Endothelial cell of umbilical vein (primary cell): ENCODE data around the gene TRIM41. TPM values are rescaled to one million over a fixed set of nuclear protein-coding genes. Genes with fewer than 3 reads are reported as not detected.

Experiments
- BruUV-seq: library from RNA; stranded (reverse); fragments of 400-500 nt; replicated peaks from 2 replicates; lab custom pipeline; 2021; lab: Mats Ljungman, UMichigan
- CTCF ChIA-PET: fragments of 300-600, 350-600 bp; sonication (Branson Sonifier 250); formaldehyde crosslinking; loops from one replicate; lab custom pipeline; 2021; ENCODE audit warnings: antibody characterized with exemption, inconsistent platforms; lab: Charles Lee
- POLR2A ChIA-PET: fragments of 300-600, 350-600 bp; sonication (Branson Sonifier 250); formaldehyde crosslinking; loops from one replicate; lab custom pipeline; 2021; ENCODE audit warnings: antibody characterized with exemption, inconsistent platforms; lab: Charles Lee
- DNase-seq: peaks from one replicate; pipeline ENCODE4 v3.0.0-alpha.2; 2011; ENCODE audit warnings: low read depth, low spot score
- FAIRE-seq: peaks from 2 replicates; lab custom pipeline; 2011; peaks lifted over from hg19 to GRCh38; lab: Jason Lieb, UNC
- H2AFZ ChIP-seq: 2 replicates; pipeline ENCODE4 v1.6.0; 2012; ENCODE audit warnings: low read depth, low read length, control low read depth, inconsistent platforms
- H3K27ac ChIP-seq: 2 replicates; pipeline ENCODE4 v1.5.1; 2011; ENCODE audit warnings: low read depth, mild to moderate bottlenecking, control low read depth, low read length, moderate library complexity; ENCODE audit not compliant: insufficient read depth
- H3K27me3 ChIP-seq, 2 experiments: 2 replicates each; pipeline versions ENCODE4 v1.6.0 to v1.6.1; 2011; ENCODE audit warnings: low read length in 2 of 2, mixed read lengths in 1 of 2; ENCODE audit not compliant: control insufficient read depth in 2 of 2, insufficient read depth in 2 of 2
- H3K36me3 ChIP-seq, 2 experiments: 2 replicates in 1 of 2; 3 replicates in 1 of 2; pipeline ENCODE4 v1.5.1; 2011; ENCODE audit warnings: low read length in 2 of 2, mild to moderate bottlenecking in 1 of 2, moderate library complexity in 1 of 2; ENCODE audit not compliant: control insufficient read depth in 2 of 2, insufficient read depth in 2 of 2; ENCODE audit errors: extremely low read depth in 1 of 2
- H3K4me1 ChIP-seq: 3 replicates; pipeline ENCODE4 v1.5.1; 2011; ENCODE audit warnings: mild to moderate bottlenecking, low read length; ENCODE audit not compliant: control insufficient read depth, insufficient read depth; ENCODE audit errors: extremely low read depth
- H3K4me2 ChIP-seq: 2 replicates; pipeline ENCODE4 v1.6.1; 2011; ENCODE audit warnings: low read length, control low read depth, mixed read lengths; ENCODE audit not compliant: insufficient read depth
- H3K4me3 ChIP-seq, 3 experiments: fragments of 200-600 bp in 1 of 3; sonication (generic), shearing (Covaris generic) in 1 of 3; replicated peaks in 1 of 3; 2 replicates each; pipeline ENCODE4 v1.5.1; 2011 to 2016; ENCODE audit warnings: control low read depth in 3 of 3, low read length in 3 of 3, mild to moderate bottlenecking in 2 of 3, inconsistent platforms in 1 of 3, low read depth in 1 of 3, moderate library complexity in 1 of 3; ENCODE audit not compliant: insufficient read depth in 1 of 3
- H3K79me2 ChIP-seq: 2 replicates; pipeline ENCODE4 v1.6.0; 2012; ENCODE audit warnings: low read length, inconsistent platforms; ENCODE audit not compliant: control insufficient read depth, insufficient read depth
- H3K9ac ChIP-seq: replicated peaks from 2 replicates; pipeline ENCODE3; 2011; ENCODE audit warnings: low read length, control low read depth; ENCODE audit not compliant: insufficient read depth; ENCODE audit errors: extremely low read depth
- H3K9me1 ChIP-seq: replicated peaks from 3 replicates; pipeline ENCODE4 v1.6.0; 2011; ENCODE audit warnings: mild to moderate bottlenecking, low read length; ENCODE audit not compliant: control insufficient read depth, insufficient read depth; ENCODE audit errors: extremely low read depth
- H3K9me3 ChIP-seq: replicated peaks from 2 replicates; pipeline ENCODE4 v1.5.1; 2012; ENCODE audit warnings: low read length, inconsistent platforms; ENCODE audit not compliant: control insufficient read depth, insufficient read depth
- H4K20me1 ChIP-seq: replicated peaks from 2 replicates; pipeline ENCODE3; 2011; ENCODE audit warnings: mild to moderate bottlenecking, low read length; ENCODE audit not compliant: control insufficient read depth, insufficient read depth; ENCODE audit errors: extremely low read depth
- EZH2 ChIP-seq: IDR thresholded peaks from 2 replicates; pipeline ENCODE4 v1.6.1; 2012; ENCODE audit warnings: borderline replicate concordance, low read depth, mild to moderate bottlenecking, moderate library complexity, low read length, inconsistent platforms; ENCODE audit not compliant: severe bottlenecking
- FOS ChIP-seq: IDR thresholded peaks from 2 replicates; pipeline ENCODE4 v1.6.1; 2011; ENCODE audit warnings: mild to moderate bottlenecking, low read length, moderate library complexity, borderline replicate concordance; ENCODE audit not compliant: insufficient read depth
- GATA2 ChIP-seq: IDR thresholded peaks from 2 replicates; pipeline ENCODE4 v1.7.0; 2011; ENCODE audit warnings: low read depth, mild to moderate bottlenecking, moderate library complexity, mixed read lengths, low read length; ENCODE audit not compliant: insufficient read length, insufficient read depth
- JUN ChIP-seq: IDR thresholded peaks from 2 replicates; pipeline ENCODE4 v1.6.1; 2011; ENCODE audit warnings: borderline replicate concordance, low read depth; ENCODE audit not compliant: insufficient read length, insufficient read depth
- MYC ChIP-seq: IDR thresholded peaks from one replicate; pipeline ENCODE4 v1.6.1; 2011; ENCODE audit warnings: mild to moderate bottlenecking, low read depth, low read length
- POLR2A ChIP-seq: IDR thresholded peaks from 2 replicates; pipeline ENCODE4 v1.6.1; 2012; ENCODE audit warnings: low read depth, mild to moderate bottlenecking, control low read depth, low read length
- POLR2AphosphoS5 ChIP-seq: IDR thresholded peaks from 2 replicates; pipeline ENCODE4 v1.6.1; 2012; ENCODE audit warnings: low read depth, mild to moderate bottlenecking, control low read depth, low read length, moderate library complexity; ENCODE audit not compliant: insufficient read depth
- dilution Hi-C: fragments of 300-500 bp; cut with MboI; formaldehyde crosslinking; loops from one replicate; pipeline ENCODE4 v1.15.0; 2019; ENCODE audit warnings: low sequenced_read_pairs; ENCODE audit not compliant: extremely low pct_ligation_motif_present
- intact Hi-C: fragments of 100-400 bp; cut with micrococcal nuclease; formaldehyde crosslinking; loops from one replicate; pipeline ENCODE4 v1.10.0; 2022
- polyA plus RNA-seq, 4 experiments: library from polyadenylated mRNA; depleted of rRNA in 3 of 4; stranded (reverse) in 3 of 4; unstranded in 1 of 4; fragments of >200 nt; gene quantifications; 2 replicates each; pipeline versions ENCODE4 v1.2.1 to v1.2.3, GENCODE V29; 2011 to 2012; ENCODE audit warnings: missing spikeins in 1 of 4
- total RNA-seq: library from RNA; stranded (reverse); gene quantifications from 2 replicates; pipeline ENCODE4 v1.2.3, GENCODE V29; 2021
- TF ChIP-seq, protein P1 (sequence below), 2 donors: IDR thresholded peaks; 1 replicate in 1 of 2; 2 replicates in 1 of 2; pipeline ENCODE4 v1.5.1; 2011; ENCODE audit warnings: low read length in 2 of 2, mild to moderate bottlenecking in 2 of 2, moderate library complexity in 2 of 2, control low read depth in 1 of 2, inconsistent platforms in 1 of 2, low read depth in 1 of 2; ENCODE audit not compliant: insufficient read depth in 1 of 2; ENCODE audit errors: extremely low read depth in 1 of 2
- TF ChIP-seq, protein P2 (sequence below): IDR thresholded peaks from 2 replicates; pipeline ENCODE4 v1.6.1; 2011; ENCODE audit not compliant: insufficient read depth, insufficient read length

Gene TRIM41
- total and polyA plus RNA-seq, 2 donors (not counting 3 experiments of a cell fraction or from before 2014, with no cell fraction given), result 11.2 to 19.9 TPM

DNA sequence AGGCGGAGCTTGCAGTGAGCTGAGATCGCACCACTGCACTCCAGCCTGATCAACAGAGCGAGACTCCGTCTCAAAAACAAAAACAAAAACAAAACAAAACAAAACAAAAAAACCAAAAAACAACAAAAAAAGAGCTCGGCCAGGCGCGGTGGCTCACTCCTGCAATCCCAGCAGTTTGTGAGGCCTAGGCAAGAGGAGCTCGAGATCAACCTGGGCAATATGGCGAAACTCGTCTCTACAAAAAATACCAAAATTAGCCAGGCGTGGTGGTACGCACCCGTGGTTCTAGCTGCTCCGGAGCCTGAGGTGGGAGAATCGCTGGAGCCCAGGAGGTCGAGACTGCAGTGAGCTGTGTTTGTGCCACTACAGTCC, 38.2 kb upstream of the TRIM41 start:
- Histone ChIP-seq H3K9me3 (no peaks in the 10 kb centered on the region), H3K27ac (no peak overlapping the region), H3K4me1 (peaks cover 1% of the 10 kb centered on the region), H3K9me1 (no peaks in the 10 kb centered on the region), H2AFZ (peak overlapping the region; percentile 70), H3K27me3 (peaks cover 3 to 4% of the 10 kb centered on the region in 2 experiments), H3K79me2 (no peaks in the 10 kb centered on the region), H3K9ac (no peak overlapping the region), H4K20me1 (no peaks in the 10 kb centered on the region), H3K4me2 (peak overlapping the region; percentile 88), H3K36me3 (no peaks in the 10 kb centered on the region), H3K4me3 (no peak overlapping the region)
- no peak for DNase-seq
- no TSS peak for BruUV-seq
- TF ChIP-seq, protein P1, sequence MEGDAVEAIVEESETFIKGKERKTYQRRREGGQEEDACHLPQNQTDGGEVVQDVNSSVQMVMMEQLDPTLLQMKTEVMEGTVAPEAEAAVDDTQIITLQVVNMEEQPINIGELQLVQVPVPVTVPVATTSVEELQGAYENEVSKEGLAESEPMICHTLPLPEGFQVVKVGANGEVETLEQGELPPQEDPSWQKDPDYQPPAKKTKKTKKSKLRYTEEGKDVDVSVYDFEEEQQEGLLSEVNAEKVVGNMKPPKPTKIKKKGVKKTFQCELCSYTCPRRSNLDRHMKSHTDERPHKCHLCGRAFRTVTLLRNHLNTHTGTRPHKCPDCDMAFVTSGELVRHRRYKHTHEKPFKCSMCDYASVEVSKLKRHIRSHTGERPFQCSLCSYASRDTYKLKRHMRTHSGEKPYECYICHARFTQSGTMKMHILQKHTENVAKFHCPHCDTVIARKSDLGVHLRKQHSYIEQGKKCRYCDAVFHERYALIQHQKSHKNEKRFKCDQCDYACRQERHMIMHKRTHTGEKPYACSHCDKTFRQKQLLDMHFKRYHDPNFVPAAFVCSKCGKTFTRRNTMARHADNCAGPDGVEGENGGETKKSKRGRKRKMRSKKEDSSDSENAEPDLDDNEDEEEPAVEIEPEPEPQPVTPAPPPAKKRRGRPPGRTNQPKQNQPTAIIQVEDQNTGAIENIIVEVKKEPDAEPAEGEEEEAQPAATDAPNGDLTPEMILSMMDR (IDR thresholded peaks at IDR 0.05; ENCODE audit: extremely low read depth in 1 of 2, insufficient read depth in 1 of 2, low read depth in 1 of 2, low read length in 2 of 2), result no peak
- TF ChIP-seq JUN (no peak), MYC (no peak), GATA2 (no peak), FOS (no peak), POLR2AphosphoS5 (no peak), EZH2 (no peak), POLR2A (no peak)
- TF ChIP-seq, protein P2, sequence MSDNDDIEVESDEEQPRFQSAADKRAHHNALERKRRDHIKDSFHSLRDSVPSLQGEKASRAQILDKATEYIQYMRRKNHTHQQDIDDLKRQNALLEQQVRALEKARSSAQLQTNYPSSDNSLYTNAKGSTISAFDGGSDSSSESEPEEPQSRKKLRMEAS, result no peak
- intact Hi-C loops (loop anchor here (1.0 to 10.0 kb wide), 5 partner anchors 76 to 690 kb away; partner anchors contain the start of genes CNOT6, MGAT1 and TRIM52), dilution Hi-C loops (no loop called here)
- CTCF ChIA-PET, result interaction anchor here (0.6 to 2.7 kb wide), 26 partner anchors 10 to 400 kb away, joined by 3 to 17 read pairs (median 4); partner anchors contain the start of genes RACK1, TRIM41, TRIM52 and TRIM7
- FAIRE-seq, result peak; percentile 21
- POLR2A ChIA-PET, result interaction anchor here (0.8 to 2.1 kb wide), 4 partner anchors 12 to 77 kb away, joined by 3 to 6 read pairs (median 4); partner anchors contain the start of gene TRIM41
